Right cardiac atrium (tissue), 5 donors: Measurements from ENCODE around the gene CORO1C. TPM values are rescaled to one million over a fixed set of nuclear protein-coding genes. Genes with fewer than 3 reads are reported as not detected.
A peak's percentile ranks its signal among the peaks of the same experiment; 100 is the strongest.

Experiments used
- ATAC-seq, 2 donors: fragments of 200-7000 bp; cut with Tn5 transposase; one replicate each; pipeline versions ENCODE4 v1.8.0 to v1.9.1; 2020; ENCODE audit warnings: moderate library complexity in 2 of 2, mild to moderate bottlenecking in 1 of 2
- DNase-seq, 3 donors: peaks; one replicate each; pipeline ENCODE4 v3.0.0-alpha.2; 2020
- H3K27ac ChIP-seq: one replicate; pipeline ENCODE4 v1.5.1; 2013; ENCODE audit warnings: mild to moderate bottlenecking, low read length, control low read depth, moderate library complexity
- H3K27me3 ChIP-seq: one replicate; pipeline ENCODE4 v1.6.1; 2013; ENCODE audit not compliant: control insufficient read depth, insufficient read depth
- H3K4me1 ChIP-seq: one replicate; pipeline ENCODE4 v1.6.1; 2013; ENCODE audit warnings: low read length; ENCODE audit not compliant: control insufficient read depth, insufficient read depth
- H3K4me3 ChIP-seq: one replicate; pipeline ENCODE4 v1.5.1; 2013; ENCODE audit warnings: low read length, control low read depth
- H3K9me3 ChIP-seq: one replicate; pipeline ENCODE4 v1.6.1; 2013; ENCODE audit warnings: low read length; ENCODE audit not compliant: control insufficient read depth
- WGBS: extraction: QIAGEN DNeasy Blood & Tissue Kit; methylation state at CpG from one replicate; pipeline ENCODE4 v1.1.7; 2013; 5-methylcytosine and 5-hydroxymethylcytosine counted together
- intact Hi-C, 4 donors: fragments of 100-400 bp; cut with DNase I; formaldehyde crosslinking; loops; one replicate each; pipeline versions ENCODE4 v1.11.0 to v1.14.0; 2022 to 2023
- polyA plus RNA-seq: library from polyadenylated mRNA; stranded (reverse); fragments of 200-250 nt; gene quantifications from one replicate; pipeline ENCODE4 v1.2.3, GENCODE V29; 2013
- total RNA-seq, 4 donors: library from RNA; stranded (reverse); fragmentation: NEBNext Ultra II Directional; extraction: Animal tissue kit (Norgen Biotek cat#: 25700); gene quantifications; one replicate each; pipeline ENCODE4 v1.2.1, GENCODE V29; 2021
- donor health status: healthy with polysubstance abuse.
- donor health status: DM: no; HTN: yes; CAD: no.
- donor health status: DM: no; HTN: no; CAD: no.
- donor health status: DM: no; HTN: yes; CAD: no; lungs with severe emphysema.
- donor health status: DM: yes; HTN: yes; CAD: no.

The CORO1C gene
- total and polyA plus RNA-seq, 5 donors: 24.8 to 122 (median 85.5) TPM

- ATAC-seq: no peak
- Histone ChIP-seq H3K27me3 (no peaks in the 10 kb centered on the region), H3K4me1 (no peaks in the 10 kb centered on the region), H3K27ac (no peak overlapping the region), H3K9me3 (no peaks in the 10 kb centered on the region), H3K4me3 (no peak overlapping the region)
- no peak for DNase-seq
- intact Hi-C loops: no loop called here
- 88% methylated on average over 4 of the region's 4 CpGs for whole genome bisulfite sequencing
These were observed 127.6 kb downstream of the CORO1C start for GRCh38 chr12:108603743-108604142.

- H3K9me3 ChIP-seq: no peaks in the 10 kb centered on the region
- DNase-seq: no peak
- WGBS: 91% methylated on average over 15 of the region's 15 CpGs
- intact Hi-C loops: no loop called here
- no peak overlapping the region for H3K4me3 ChIP-seq
- no peak overlapping the region for H3K27ac ChIP-seq
- H3K4me1 ChIP-seq: no peaks in the 10 kb centered on the region
- no peaks in the 10 kb centered on the region for H3K27me3 ChIP-seq
- no peak for ATAC-seq
These were observed 128.2 kb downstream of the CORO1C start for GRCh38 chr12:108602976-108603704.

- no peak for DNase-seq
- no peaks in the 10 kb centered on the region for H3K9me3 ChIP-seq
- H3K4me3 ChIP-seq: no peak overlapping the region
- H3K27ac ChIP-seq: no peak overlapping the region
- WGBS: 95% methylated on average over 9 of the region's 9 CpGs
- ATAC-seq: no peak
- no peaks in the 10 kb centered on the region for H3K4me1 ChIP-seq
- intact Hi-C loops: no loop called here
- no peaks in the 10 kb centered on the region for H3K27me3 ChIP-seq
These were observed 129.1 kb downstream of the CORO1C start for GRCh38 chr12:108602209-108602705.

- intact Hi-C loops: no loop called here
- no peaks in the 10 kb centered on the region for H3K27me3 ChIP-seq
- H3K27ac ChIP-seq: no peak overlapping the region
- no peak for ATAC-seq
- no peak for DNase-seq
- H3K4me3 ChIP-seq: no peak overlapping the region
- WGBS: 65% methylated on average over 4 of the region's 4 CpGs
- H3K9me3 ChIP-seq: no peaks in the 10 kb centered on the region
- no peaks in the 10 kb centered on the region for H3K4me1 ChIP-seq
These were observed 130.7 kb downstream of the CORO1C start for GRCh38 chr12:108600702-108601007.

- ATAC-seq: no peak
- WGBS: 85% methylated on average over 10 of the region's 10 CpGs
- no peaks in the 10 kb centered on the region for H3K27me3 ChIP-seq
- no peaks in the 10 kb centered on the region for H3K9me3 ChIP-seq
- intact Hi-C loops: no loop called here
- DNase-seq: no peak
- no peak overlapping the region for H3K4me3 ChIP-seq
- no peaks in the 10 kb centered on the region for H3K4me1 ChIP-seq
- H3K27ac ChIP-seq: no peak overlapping the region
These were observed 131.2 kb downstream of the CORO1C start for GRCh38 chr12:108599948-108600701.

- H3K27ac ChIP-seq: no peak overlapping the region
- ATAC-seq (no peak), DNase-seq (no peak)
- intact Hi-C loops: no loop called here
- no peaks in the 10 kb centered on the region for H3K4me1 ChIP-seq
- no peaks in the 10 kb centered on the region for H3K27me3 ChIP-seq
- H3K4me3 ChIP-seq: no peak overlapping the region
- WGBS: 82% methylated on average over 6 of the region's 6 CpGs
- H3K9me3 ChIP-seq: no peaks in the 10 kb centered on the region
These were observed 131.8 kb downstream of the CORO1C start for GRCh38 chr12:108599541-108599940.

- no peak overlapping the region for H3K27ac ChIP-seq
- DNase-seq (no peak), ATAC-seq (no peak)
- 88% methylated on average over 11 of the region's 11 CpGs for WGBS
- H3K4me3 ChIP-seq: no peak overlapping the region
- H3K4me1 ChIP-seq: no peaks in the 10 kb centered on the region
- no peaks in the 10 kb centered on the region for H3K9me3 ChIP-seq
- no peaks in the 10 kb centered on the region for H3K27me3 ChIP-seq
- intact Hi-C loops: no loop called here
These were observed 132.6 kb downstream of the CORO1C start for GRCh38 chr12:108598553-108599250.

GRCh38 chr12:108597559-108598471 is 133.5 kb downstream of the CORO1C start, which contains the start of gene TMEM119:
TMEM119 (minus strand) TSS chr12:108598084; CDS start chr12:108592383, 5,701 bp downstream.
- Histone ChIP-seq H3K27me3 (no peaks in the 10 kb centered on the region), H3K4me1 (no peaks in the 10 kb centered on the region), H3K27ac (no peak within 1 kb of the TSS), H3K9me3 (no peaks in the 10 kb centered on the region), H3K4me3 (peak within 1 kb of the TSS; percentile 12)
- intact Hi-C loops: no loop called here
- WGBS: 34% methylated on average over 27 of the region's 27 CpGs
- DNase-seq (peak; percentile 45 to 80 (median 77)), ATAC-seq (peak; percentile 53 to 57)

- intact Hi-C loops: no loop called here
- Histone ChIP-seq H3K4me3 (no peak overlapping the region), H3K27ac (no peak overlapping the region), H3K27me3 (no peaks in the 10 kb centered on the region), H3K4me1 (no peaks in the 10 kb centered on the region), H3K9me3 (no peaks in the 10 kb centered on the region)
- no peak for DNase-seq
- ATAC-seq: no peak
- WGBS: 52% methylated on average over 10 of the region's 10 CpGs
These were observed 134.3 kb downstream of the CORO1C start for GRCh38 chr12:108596854-108597558.
